ENCODE data around the gene SLCO6A1.

The SLCO6A1 gene

GRCh38 chr5:102375272-102375671 is 123.5 kb downstream of the SLCO6A1 start:
- Histone ChIP-seq H3K14ac (ENCODE audit: low read length) (no peak overlapping the region), H3K4me3 (ENCODE audit: low read depth, low read length) (no peak overlapping the region), H3K27me3 (ENCODE audit: insufficient read depth, low read length) (no peaks in the 10 kb centered on the region), H3K23ac (ENCODE audit: low read length) (no peak overlapping the region), H3K18ac (ENCODE audit: low read length) (no peak overlapping the region), H3K4me2 (ENCODE audit: low read length) (no peak overlapping the region), H3K27ac (ENCODE audit: low read depth, low read length) (no peak overlapping the region), H2AK5ac (ENCODE audit: low read length) (no peak overlapping the region), H3K4me1 (ENCODE audit: control insufficient read depth in 1 of 2, insufficient read depth in 2 of 2, low read length in 2 of 2) (no peaks in the 10 kb centered on the region), H3K79me1 (ENCODE audit: low read length) (no peaks in the 10 kb centered on the region), H2AFZ (ENCODE audit: insufficient read depth, low read length, poor library complexity) (no peak overlapping the region), H3K4ac (ENCODE audit: low read depth, low read length) (no peak overlapping the region), H3K9ac (ENCODE audit: low read length) (no peak overlapping the region), H3K9me3 (ENCODE audit: insufficient read depth, low read depth, low read length) (no peaks in the 10 kb centered on the region), H3K79me2 (ENCODE audit: control insufficient read depth, insufficient read depth, low read length, poor library complexity) (no peaks in the 10 kb centered on the region), H4K8ac (ENCODE audit: low read depth, low read length) (no peak overlapping the region), H4K12ac (ENCODE audit: low read depth, low read length) (no peak overlapping the region), H2BK12ac (ENCODE audit: low read length) (no peak overlapping the region), H2BK5ac (ENCODE audit: low read depth, low read length, poor library complexity) (no peak overlapping the region), H2BK120ac (ENCODE audit: insufficient read depth, low read length, poor library complexity) (no peak overlapping the region), H4K91ac (ENCODE audit: low read depth, low read length) (no peak overlapping the region), H3K36me3 (ENCODE audit: control insufficient read depth in 1 of 2, insufficient read depth in 2 of 2, low read length in 2 of 2) (no peaks in the 10 kb centered on the region)
- WGBS (ENCODE audit: extremely low coverage, insufficient coverage, insufficient read length): no CpG with 5 or more reads among the region's 1 CpG
- DNase-seq: no peak

DNA sequence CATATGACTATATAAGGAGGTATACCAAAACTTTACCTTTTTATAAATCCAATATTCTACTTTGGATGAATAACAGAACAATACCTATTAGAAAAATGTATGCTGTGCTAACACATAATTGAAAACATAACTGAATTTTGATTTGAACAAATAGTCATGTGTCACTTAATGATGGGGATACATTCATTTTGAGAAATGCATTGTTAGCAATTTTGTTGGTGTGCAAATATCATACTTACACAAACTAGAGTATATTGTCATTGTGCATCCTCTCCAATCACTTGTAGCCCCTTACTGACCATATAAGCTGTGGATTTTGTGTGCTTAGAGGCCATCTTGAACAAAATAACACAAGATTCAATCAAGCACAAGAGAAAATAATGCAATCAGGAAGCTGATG is 130.4 kb downstream of the SLCO6A1 start:
- Histone ChIP-seq H3K4me1 (ENCODE audit: control insufficient read depth in 1 of 2, insufficient read depth in 2 of 2, low read length in 2 of 2) (no peaks in the 10 kb centered on the region), H3K27me3 (ENCODE audit: insufficient read depth, low read length) (no peaks in the 10 kb centered on the region), H4K91ac (ENCODE audit: low read depth, low read length) (no peak overlapping the region), H3K23ac (ENCODE audit: low read length) (no peak overlapping the region), H2AK5ac (ENCODE audit: low read length) (no peak overlapping the region), H2BK120ac (ENCODE audit: insufficient read depth, low read length, poor library complexity) (no peak overlapping the region), H3K79me1 (ENCODE audit: low read length) (no peaks in the 10 kb centered on the region), H3K9ac (ENCODE audit: low read length) (no peak overlapping the region), H3K14ac (ENCODE audit: low read length) (no peak overlapping the region), H3K4me3 (ENCODE audit: low read depth, low read length) (no peak overlapping the region), H2BK5ac (ENCODE audit: low read depth, low read length, poor library complexity) (no peak overlapping the region), H3K9me3 (ENCODE audit: insufficient read depth, low read depth, low read length) (no peaks in the 10 kb centered on the region), H2AFZ (ENCODE audit: insufficient read depth, low read length, poor library complexity) (no peak overlapping the region), H3K79me2 (ENCODE audit: control insufficient read depth, insufficient read depth, low read length, poor library complexity) (no peaks in the 10 kb centered on the region), H2BK12ac (ENCODE audit: low read length) (no peak overlapping the region), H3K27ac (ENCODE audit: low read depth, low read length) (no peak overlapping the region), H3K4me2 (ENCODE audit: low read length) (no peak overlapping the region), H4K8ac (ENCODE audit: low read depth, low read length) (no peak overlapping the region), H4K12ac (ENCODE audit: low read depth, low read length) (no peak overlapping the region), H3K36me3 (ENCODE audit: control insufficient read depth in 1 of 2, insufficient read depth in 2 of 2, low read length in 2 of 2) (no peaks in the 10 kb centered on the region), H3K4ac (ENCODE audit: low read depth, low read length) (no peak overlapping the region), H3K18ac (ENCODE audit: low read length) (no peak overlapping the region)
- no peak for DNase-seq

GRCh38 chr5:102341681-102342288 is 157.0 kb downstream of the SLCO6A1 start:
- Histone ChIP-seq H4K8ac (ENCODE audit: low read depth, low read length) (no peak overlapping the region), H3K9ac (ENCODE audit: low read length) (no peak overlapping the region), H3K79me2 (ENCODE audit: control insufficient read depth, insufficient read depth, low read length, poor library complexity) (no peaks in the 10 kb centered on the region), H2BK12ac (ENCODE audit: low read length) (no peak overlapping the region), H3K27me3 (ENCODE audit: insufficient read depth, low read length) (no peaks in the 10 kb centered on the region), H3K23ac (ENCODE audit: low read length) (no peak overlapping the region), H4K91ac (ENCODE audit: low read depth, low read length) (no peak overlapping the region), H2BK120ac (ENCODE audit: insufficient read depth, low read length, poor library complexity) (no peak overlapping the region), H2AFZ (ENCODE audit: insufficient read depth, low read length, poor library complexity) (no peak overlapping the region), H3K4me1 (ENCODE audit: control insufficient read depth in 1 of 2, insufficient read depth in 2 of 2, low read length in 2 of 2) (no peaks in the 10 kb centered on the region), H3K27ac (ENCODE audit: low read depth, low read length) (no peak overlapping the region), H2BK5ac (ENCODE audit: low read depth, low read length, poor library complexity) (no peak overlapping the region), H4K12ac (ENCODE audit: low read depth, low read length) (no peak overlapping the region), H2AK5ac (ENCODE audit: low read length) (no peak overlapping the region), H3K4me2 (ENCODE audit: low read length) (no peak overlapping the region), H3K9me3 (ENCODE audit: insufficient read depth, low read depth, low read length) (no peaks in the 10 kb centered on the region), H3K79me1 (ENCODE audit: low read length) (no peaks in the 10 kb centered on the region), H3K4ac (ENCODE audit: low read depth, low read length) (no peak overlapping the region), H3K36me3 (ENCODE audit: control insufficient read depth in 1 of 2, insufficient read depth in 2 of 2, low read length in 2 of 2) (no peaks in the 10 kb centered on the region), H3K4me3 (ENCODE audit: low read depth, low read length) (no peak overlapping the region), H3K14ac (ENCODE audit: low read length) (no peak overlapping the region), H3K18ac (ENCODE audit: low read length) (no peak overlapping the region)
- DNase-seq: peak; percentile 27 to 43
- no CpG with 5 or more reads among the region's 2 CpGs for WGBS (ENCODE audit: extremely low coverage, insufficient coverage, insufficient read length)

- no peak overlapping the region for H2AFZ ChIP-seq (ENCODE audit: insufficient read depth, low read length, poor library complexity)
- H2BK120ac ChIP-seq (ENCODE audit: insufficient read depth, low read length, poor library complexity): no peak overlapping the region
- no peak overlapping the region for H4K12ac ChIP-seq (ENCODE audit: low read depth, low read length)
- no peak overlapping the region for H3K9ac ChIP-seq (ENCODE audit: low read length)
- H2BK5ac ChIP-seq (ENCODE audit: low read depth, low read length, poor library complexity): no peak overlapping the region
- no peak for DNase-seq
- H3K27ac ChIP-seq (ENCODE audit: low read depth, low read length): no peak overlapping the region
- no peak overlapping the region for H2BK12ac ChIP-seq (ENCODE audit: low read length)
- H3K4me1 ChIP-seq (ENCODE audit: control insufficient read depth in 1 of 2, insufficient read depth in 2 of 2, low read length in 2 of 2): no peaks in the 10 kb centered on the region
- H2AK5ac ChIP-seq (ENCODE audit: low read length): no peak overlapping the region
- H3K27me3 ChIP-seq (ENCODE audit: insufficient read depth, low read length): no peaks in the 10 kb centered on the region
- H3K9me3 ChIP-seq (ENCODE audit: insufficient read depth, low read depth, low read length): no peaks in the 10 kb centered on the region
- H4K8ac ChIP-seq (ENCODE audit: low read depth, low read length): no peak overlapping the region
- H3K18ac ChIP-seq (ENCODE audit: low read length): no peak overlapping the region
- no peak overlapping the region for H4K91ac ChIP-seq (ENCODE audit: low read depth, low read length)
- no peaks in the 10 kb centered on the region for H3K79me1 ChIP-seq (ENCODE audit: low read length)
- H3K79me2 ChIP-seq (ENCODE audit: control insufficient read depth, insufficient read depth, low read length, poor library complexity): no peaks in the 10 kb centered on the region
- H3K4me3 ChIP-seq (ENCODE audit: low read depth, low read length): no peak overlapping the region
- H3K36me3 ChIP-seq (ENCODE audit: control insufficient read depth in 1 of 2, insufficient read depth in 2 of 2, low read length in 2 of 2): no peaks in the 10 kb centered on the region
- H3K4ac ChIP-seq (ENCODE audit: low read depth, low read length): no peak overlapping the region
- no peak overlapping the region for H3K23ac ChIP-seq (ENCODE audit: low read length)
- H3K14ac ChIP-seq (ENCODE audit: low read length): no peak overlapping the region
- H3K4me2 ChIP-seq (ENCODE audit: low read length): no peak overlapping the region
- WGBS (ENCODE audit: extremely low coverage, insufficient coverage, insufficient read length): no CpG with 5 or more reads among the region's 2 CpGs
Observed at GRCh38 chr5:102324714-102325113, 174.1 kb downstream of the SLCO6A1 start.
